HT1080 (cell line): ENCODE data around the gene CKAP2L. TPM values are rescaled to one million over a fixed set of nuclear protein-coding genes. Genes with fewer than 3 reads are reported as not detected.
A peak's percentile ranks its signal among the peaks of the same experiment; 100 is the strongest.
"Not testable (repeated sequence)": the region's sequence is repeated elsewhere in the genome, so short reads cannot be mapped to it uniquely, and the experiment has no call there.

Experiments used
- DNase-seq: peaks from one replicate; pipeline ENCODE4 v3.0.0-alpha.2; 2015; ENCODE audit warnings: low read depth
- total RNA-seq: library from RNA; depleted of rRNA; stranded (reverse); fragments of >200 nt; shearing (Covaris generic); gene quantifications from 2 replicates; pipeline ENCODE4 v1.2.3, GENCODE V29; 2014

The CKAP2L gene
- total RNA-seq, 1 experiment from 2014 or later, result 33.7 TPM

DNA sequence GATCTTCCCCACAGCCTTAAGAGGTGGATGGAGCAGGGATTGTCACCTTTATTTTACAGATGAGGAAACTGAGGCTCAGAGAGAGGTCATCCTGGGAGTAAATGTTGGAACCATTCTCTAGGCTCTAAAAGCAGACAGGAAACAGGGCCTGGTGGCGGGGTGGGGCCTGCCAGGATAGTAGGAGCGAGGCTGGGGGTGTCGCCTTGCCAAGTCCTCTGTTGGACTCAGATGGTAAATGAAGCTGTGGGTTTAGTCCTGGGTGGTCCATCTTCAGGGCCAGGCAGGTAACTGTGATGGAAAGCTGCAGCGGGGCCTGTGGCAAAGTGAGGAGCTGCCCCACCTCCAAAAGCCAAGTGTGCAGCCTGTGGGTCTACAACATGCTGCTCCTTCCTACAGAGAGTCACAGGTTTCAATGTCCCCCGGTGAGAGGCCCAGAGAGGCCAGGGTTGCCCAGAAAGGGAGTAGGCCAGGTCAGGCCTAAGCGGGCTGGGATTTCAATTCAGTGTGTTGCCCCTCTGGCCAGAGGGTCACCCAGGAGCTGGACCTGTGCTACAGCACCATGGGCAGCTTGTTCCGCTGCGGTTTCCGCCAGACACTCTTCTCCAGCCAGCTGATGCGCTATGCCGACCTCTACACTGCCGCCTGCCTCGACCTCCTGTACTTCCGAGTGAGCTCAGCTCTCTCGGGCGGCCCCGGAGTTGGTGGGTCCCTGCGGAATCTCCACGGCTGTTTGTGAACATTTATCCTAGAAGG is 37.0 kb downstream of the CKAP2L start:
- no peak for DNase-seq

DNA sequence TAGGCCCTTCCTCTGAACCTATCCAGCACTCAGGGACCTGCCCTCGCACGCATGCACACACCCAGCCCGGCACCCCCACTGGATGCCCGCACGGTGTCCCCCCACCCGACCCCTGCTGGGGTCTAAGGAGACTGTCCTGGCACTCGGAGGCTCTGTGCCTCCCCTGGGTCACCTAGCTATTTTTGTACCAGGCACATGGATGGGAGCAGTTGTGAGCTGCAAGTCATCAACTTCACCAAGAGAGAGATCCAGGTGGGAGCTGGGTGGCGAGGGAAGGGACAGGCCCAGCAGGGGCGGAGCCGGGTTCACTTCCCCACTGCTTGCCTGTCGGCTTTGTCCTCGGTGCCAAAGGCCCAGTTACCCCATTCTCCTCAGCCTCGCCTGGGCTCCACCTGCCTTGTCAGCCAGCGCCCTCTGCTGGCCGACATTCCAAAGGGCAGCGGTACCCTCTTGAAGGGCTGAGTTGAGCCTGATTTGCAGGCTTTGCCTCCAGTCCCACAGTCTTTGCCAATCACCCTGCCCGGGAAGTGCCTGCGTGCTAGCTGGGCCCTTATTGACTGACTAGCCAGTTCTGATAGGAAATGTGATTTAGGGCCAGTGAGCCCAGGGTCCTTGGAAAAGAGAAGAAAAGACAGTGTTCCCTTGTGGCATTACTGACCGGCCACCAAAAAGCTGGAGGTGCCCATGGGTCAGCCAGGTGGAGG is 37.8 kb downstream of the CKAP2L start:
- DNase-seq, result peak; percentile 90

DNA sequence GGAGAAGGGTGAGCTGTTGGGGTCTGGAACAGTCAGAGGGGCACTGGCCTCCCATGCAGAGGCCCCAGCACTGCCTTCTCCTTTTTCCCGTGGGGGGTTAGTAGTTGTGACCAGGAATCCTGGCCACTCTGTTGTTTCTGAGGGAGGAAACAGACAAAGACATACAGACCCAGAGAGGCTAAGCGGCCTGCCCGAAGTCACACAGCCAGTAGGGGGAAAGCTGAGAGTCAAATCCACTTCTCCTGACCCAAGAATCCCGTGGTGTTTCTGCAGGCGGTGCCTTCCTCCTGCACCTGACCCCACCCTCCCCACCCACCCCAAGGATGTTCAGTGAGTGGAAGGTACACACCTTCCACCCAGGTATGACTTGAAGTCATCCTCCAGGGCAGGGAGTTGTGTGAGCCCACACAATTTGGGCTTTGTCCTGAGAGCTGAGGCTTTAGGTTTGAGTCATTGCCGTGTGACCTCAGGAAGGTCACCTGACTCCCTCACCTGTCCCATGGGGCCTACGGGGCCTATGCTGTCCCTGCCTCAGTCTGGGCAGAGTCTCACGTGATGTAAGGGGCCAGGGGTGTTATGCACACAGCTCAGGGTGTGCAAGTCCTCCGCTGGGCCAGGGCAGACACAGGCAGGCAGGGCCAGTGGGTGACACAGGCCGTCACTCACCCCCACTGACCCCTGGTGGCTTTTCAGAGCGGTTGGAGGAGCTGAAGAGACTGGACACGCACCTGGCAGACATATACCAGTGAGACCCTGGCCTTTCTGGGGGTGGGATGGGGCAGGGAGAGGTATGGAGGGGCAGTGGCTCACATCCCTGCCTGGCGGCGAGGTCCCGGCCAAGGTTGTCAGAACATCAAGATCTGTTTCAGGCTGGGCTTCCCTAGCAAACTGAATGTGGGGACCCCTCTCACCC is 38.6 kb downstream of the CKAP2L start:
- no peak for DNase-seq

DNA sequence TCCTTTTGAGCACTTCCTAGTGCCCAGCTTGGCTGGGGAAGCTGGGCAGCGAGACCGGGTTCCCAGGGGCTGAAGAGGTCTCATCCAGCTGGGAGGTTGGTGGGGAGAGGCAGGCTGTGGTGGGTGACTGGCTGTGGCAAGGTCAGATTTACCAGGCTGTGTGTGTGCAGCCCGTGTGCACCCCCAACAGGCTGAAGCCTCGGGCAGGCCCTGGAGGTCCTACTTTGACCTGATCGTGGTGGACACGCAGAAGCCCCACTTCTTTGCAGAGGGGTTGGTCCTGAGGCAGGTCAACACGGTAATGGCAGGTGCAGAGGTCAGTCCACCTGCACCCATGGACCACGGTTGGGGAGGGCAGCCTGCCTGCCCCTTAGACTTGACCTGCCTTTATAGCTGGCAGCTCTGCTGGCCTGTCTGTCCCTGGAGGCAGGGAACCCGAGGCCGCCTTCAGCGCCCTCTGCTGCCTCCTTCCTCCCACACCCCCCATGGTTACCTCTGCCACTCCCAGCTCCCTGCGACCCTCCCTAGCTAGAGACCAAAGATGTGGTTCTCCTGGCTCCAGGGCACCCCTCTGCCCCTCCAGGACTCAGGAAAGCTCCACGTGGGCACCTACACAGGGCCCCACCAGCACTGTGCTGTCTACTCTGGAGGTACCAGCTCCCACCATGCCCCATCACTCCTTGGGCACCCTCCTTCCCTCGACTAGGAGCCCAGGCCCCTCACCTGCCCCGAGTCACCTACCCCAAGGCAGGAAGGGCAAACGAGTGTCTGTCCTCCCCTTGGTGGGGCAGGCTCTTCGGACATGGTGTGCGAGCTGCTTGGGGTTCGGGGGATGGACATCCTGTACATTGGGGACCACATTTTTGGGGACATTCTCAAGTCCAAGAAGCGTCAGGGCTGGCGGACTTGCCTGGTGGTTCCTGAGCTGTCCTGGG is 39.6 kb downstream of the CKAP2L start:
- DNase-seq, result peak; percentile 62

DNA sequence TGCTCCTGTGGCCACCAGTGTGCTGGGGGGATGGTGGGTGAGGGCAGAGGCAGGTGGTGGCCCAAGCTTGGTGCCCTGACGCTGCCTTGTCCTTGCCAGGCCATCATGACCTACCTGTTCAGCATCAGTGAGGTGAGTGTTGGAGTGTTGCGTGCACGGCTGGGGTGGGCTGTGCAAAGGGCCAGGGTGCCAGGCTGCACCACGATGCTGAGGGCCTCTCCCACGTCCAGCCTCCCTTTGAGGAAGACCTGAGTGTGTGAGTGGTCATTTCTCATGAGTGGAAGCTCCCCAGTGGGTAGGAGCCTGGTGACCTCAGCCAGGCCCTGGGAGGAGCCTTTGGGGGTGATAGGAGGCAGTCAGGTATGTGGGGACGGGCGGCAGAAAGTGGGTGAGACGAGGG is 40.4 kb downstream of the CKAP2L start:
- no peak for DNase-seq

DNA sequence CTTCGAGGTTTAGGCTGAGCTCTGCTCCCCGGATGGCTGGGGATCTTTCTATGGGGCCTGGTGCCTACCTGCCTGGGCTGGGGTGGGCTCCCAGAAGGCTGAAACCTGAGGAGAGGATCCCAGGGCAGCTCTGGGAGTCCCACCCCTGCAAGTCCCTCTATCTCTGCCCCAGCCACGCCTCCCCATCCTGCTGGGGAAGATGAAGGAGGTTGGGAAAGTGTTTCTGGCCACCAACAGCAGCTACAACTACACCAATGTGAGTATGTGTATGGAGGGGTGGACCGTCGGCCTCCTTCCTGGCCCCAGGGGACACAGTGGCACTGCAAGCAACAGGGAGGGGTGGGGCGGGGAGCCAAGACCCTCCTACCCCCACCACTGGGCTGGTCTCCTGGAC is 40.9 kb downstream of the CKAP2L start:
- DNase-seq, result no peak

DNA sequence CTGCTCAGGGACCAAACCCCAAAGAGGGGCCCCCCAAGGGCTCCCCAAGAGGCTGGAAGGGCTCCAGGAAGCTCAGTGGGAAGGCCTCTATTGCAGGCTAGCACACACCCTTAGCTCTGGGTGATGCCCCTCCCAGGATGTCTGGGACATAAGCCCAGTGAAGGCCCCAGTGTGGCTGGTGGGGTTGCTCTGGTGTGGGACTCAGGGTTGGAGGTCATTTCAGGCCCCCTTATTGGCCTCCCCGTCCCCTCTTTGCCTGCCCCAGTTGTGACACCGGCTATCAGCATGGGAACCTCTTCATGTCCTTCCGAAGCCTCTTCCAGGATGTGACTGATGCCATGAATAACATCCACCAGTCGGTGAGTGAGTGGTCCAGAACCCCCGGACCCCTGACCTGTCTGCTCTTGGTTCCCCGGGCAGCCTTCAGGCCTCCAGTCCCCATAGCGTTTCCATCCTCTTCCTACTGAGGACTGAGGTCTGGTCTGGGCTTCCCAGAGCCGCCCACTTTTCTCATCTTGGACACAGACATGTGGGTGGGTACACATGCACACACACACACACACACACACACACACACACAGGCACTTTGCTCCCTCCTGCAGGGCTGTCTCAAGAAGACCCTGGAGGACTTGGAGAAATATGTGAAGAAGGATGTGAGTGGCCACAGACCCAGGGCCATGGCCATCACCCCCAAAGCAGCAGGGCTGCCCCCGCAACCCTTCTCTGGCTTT is 41.4 kb downstream of the CKAP2L start:
- no peak for DNase-seq

DNA sequence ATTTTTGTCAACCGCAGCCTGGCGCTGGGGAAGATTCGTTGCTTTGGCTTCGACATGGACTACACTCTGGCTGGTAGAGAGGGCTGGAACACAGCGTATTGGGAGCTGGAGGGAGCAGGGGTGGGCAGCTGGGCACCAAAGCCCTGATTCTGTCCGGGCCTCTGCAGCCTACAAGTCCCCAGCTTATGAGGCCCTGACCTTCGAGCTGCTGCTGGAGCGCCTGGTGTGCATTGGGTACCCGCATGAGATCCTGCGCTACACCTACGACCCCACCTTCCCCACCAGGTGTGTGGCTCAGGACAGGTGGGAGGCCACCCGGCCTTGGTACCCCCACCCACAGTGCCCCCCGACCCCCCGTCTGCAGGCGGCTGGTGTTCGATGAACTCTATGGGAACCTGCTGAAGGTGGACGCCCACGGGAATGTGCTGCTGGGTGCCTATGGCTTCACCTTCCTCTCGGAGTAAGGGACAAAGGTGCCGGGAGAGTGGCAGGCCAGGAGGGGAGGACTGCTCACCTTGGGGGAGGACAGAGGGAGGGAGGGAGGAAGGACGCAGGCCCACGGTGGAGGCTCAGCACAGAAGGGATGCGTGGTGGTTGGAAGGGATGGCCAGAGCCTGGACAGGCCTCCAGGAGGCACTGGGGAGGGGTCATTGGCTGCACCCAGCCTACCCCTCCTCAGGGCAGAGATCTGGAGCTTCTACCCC is 42.4 kb downstream of the CKAP2L start:
- no peak for DNase-seq

DNA sequence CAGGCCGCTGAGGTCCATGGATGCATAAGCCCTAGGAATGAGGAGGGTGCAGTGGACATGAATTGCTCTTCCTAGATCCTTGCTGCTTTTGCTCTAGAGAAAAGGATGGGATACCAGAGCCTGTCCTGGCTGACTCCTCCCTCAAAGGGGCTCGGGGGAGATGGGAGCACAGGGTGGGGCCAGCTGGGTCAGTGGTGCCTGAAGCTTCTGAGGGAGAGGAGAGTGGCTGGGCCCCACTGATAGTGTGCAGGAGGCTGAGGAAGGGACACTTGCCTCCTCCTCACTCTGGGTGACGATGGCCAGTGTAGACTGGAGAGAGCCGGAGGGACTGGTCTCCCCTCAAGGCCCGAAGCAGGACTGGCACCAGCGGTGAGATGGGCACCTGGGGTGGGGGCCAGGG is 43.6 kb downstream of the CKAP2L start, which contains the start of gene NT5DC4:
TSS of gene NT5DC4 (plus strand) at position 236 of the 400 bp plus-strand sequence. CDS start at position 296, 60 bp downstream.
- DNase-seq, result no peak

DNA sequence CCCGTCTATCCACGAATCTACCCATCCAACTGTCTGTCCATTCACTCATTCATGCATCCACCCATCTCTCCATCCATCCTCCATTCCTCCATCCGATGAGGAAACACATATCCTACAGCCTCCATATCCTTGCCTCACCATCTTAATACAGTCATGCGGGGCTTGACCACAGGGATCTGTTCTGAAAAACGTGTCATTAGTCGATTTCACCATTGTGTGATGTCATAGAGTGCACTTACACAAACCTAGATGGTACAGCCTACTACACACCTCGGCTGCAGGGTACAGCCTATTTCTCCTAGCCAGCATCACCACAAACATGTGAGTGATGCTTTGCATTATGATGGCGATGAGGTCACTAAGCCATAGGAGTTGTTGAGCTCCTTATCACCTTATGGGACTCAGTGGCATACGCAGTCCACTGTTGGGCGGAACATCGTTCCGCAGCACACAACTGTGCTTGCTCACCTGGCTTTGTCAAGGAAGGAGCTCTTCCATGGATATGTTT is 45.5 kb downstream of the CKAP2L start:
- DNase-seq, result no peak

DNA sequence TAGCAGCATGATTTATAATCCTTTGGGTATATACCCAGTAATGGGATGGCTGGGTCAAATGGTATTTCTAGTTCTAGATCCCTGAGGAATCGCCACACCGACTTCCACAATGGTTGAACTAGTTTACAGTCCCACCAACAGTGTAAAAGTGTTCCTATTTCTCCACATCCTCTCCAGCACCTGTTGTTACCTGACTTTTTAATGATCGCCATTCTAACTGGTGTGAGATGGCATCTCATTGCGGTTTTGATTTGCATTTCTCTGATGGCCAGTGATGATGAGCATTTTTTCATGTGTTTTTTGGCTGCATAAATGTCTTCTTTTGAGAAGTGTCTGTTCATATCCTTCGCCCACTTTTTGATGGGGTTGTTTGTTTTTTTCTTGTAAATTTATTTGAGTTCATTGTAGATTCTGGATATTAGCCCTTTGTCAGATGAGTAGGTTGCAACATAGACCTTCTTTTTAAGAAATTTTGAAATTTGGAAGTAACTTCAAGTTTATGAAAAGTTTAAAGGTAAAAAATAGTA is 47.5 kb downstream of the CKAP2L start:
- DNase-seq, result not testable (repeated sequence)

DNA sequence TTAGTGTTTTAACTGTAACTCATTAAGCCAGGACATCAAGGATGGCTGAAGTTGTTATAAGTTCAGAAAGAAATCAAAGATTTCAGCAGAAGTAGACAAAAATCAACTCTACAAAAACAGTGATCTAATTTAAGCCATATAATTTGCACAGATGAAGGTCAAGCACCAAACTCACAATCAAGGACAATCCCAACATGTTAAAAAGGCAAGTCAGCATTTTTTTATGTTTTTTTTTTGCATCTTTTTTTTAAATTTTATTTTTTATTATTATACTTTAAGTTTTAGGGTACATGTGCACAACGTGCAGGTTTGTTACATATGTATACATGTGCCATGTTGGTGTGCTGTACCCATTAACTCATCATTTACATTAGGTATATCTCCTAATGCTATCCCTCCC is 48.3 kb downstream of the CKAP2L start:
- DNase-seq, result not testable (repeated sequence)

DNA sequence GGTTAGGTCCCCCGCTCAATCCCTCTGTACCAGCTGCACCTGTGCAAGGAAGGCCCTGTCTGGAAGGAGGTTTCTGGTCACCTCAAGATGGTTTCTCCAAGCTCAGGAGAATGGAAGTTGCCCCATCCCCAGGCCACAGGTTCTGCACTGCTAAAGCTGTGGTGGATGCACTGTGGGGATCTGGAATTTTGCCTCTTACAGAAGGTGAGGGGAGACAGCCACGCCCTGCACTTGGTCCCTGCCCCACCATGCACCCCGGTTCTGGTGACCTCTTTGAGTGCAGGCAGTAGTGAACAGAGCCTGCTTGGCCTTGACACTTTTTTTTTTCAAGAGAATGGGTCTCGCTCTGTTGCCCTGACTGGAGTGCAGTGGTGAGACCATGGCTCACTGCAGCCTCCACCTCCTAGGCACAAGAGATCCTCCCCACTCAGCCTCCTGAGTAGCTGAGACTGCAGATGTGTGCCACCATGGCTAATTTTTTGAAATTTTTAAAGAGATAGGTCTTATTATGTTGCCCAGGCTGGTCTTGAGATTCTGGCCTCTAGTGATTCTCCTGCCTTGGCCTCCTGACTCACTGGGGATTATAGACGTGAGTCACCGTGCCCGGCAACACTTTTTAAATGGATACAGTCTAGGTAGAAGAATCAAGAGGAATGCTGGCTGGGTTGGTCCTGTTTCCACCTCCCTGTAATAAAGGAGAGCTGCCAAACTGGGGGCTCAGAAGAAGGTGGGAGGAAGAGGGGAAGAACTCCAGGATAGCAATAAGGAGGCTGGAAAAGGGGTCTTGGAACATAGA is 49.4 kb downstream of the CKAP2L start:
- peak; percentile 86 for DNase-seq

DNA sequence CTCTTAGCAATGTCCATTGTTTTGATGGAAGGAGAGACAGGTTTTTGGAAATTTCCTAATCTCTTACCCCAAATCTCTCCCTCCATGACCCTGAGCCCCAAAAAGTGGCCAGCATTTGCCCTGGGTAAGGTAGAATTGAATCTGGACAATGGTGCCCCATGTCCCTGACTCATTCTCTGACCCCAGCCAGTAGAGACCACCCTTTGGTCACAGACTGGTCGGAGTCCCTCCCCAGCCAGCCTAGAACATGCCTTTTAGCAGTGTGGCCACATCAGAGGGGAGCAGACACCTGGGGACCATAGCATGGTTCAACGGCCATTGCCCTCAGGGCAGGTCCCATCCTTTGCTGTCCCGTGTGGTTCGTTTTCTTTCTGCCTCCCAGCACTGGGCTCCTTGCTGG is 50.1 kb downstream of the CKAP2L start:
- DNase-seq, result no peak

DNA sequence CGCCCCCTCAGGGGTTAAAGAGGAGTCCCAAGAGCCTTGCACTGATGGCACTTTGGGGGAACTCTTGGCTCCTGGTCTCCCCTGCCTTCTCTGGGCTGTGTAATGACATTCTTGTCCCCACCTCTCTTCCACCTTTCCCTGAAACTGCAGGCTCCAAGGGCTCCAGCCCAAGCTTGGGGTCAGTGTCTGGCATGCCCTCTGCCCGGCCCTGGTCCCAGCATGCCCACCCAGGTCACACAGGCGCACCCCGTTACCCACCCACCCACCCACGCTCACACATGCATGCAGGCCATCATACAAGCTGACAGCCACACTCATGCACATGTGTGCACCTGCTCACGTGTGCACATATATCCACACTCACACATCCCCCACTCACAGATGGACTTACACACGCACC is 50.5 kb downstream of the CKAP2L start:
- no peak for DNase-seq

DNA sequence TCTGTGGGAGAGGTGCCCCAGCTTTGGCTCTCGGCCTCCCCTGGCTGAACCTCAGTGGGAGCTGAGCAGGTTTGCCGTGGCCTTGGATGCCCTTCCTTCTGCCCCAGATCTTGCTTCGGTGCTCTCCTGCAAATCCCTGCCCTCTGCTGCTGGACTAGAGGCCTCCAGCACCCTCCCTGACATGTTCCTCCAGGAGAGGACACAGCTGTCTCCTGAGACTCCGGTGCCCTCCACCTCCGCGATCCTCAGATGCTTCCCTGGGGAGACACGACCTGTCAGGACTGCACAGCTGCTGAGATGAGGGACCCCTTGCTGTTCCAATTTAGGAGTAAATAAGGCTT is 50.9 kb downstream of the CKAP2L start:
- no peak for DNase-seq

DNA sequence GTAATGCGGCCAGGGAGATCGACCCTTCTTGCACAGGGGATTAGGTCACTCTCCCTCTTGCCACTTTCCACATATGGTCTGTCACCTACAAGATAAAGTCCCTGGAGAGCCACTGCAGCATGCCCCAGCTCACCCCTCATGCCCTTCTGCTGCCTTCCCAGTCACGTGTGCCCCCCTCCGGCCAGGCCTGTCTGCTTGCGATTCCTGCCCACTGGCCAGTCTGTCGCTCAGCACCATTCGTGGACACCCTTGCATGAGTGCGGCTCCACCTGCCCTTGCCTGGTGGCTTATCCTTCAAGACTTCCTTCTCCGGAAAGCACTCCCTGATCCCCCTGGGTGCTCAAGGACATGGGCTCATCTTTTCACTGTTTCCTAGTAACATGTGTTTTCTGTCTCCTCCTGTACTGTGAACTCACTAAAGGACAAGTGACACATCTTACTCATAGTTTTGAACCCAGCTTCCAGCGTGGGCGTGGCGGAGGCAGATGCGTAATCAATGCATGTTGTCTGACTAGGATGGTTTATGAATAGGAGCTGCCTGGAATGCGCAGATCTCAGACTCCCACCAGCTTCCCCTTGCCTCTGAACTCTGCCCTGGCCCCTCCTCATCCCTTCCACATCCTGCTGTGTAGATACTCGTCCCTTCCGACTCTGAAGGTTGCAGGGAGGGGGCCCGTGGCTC is 51.4 kb downstream of the CKAP2L start:
- peak; percentile 52 for DNase-seq

DNA sequence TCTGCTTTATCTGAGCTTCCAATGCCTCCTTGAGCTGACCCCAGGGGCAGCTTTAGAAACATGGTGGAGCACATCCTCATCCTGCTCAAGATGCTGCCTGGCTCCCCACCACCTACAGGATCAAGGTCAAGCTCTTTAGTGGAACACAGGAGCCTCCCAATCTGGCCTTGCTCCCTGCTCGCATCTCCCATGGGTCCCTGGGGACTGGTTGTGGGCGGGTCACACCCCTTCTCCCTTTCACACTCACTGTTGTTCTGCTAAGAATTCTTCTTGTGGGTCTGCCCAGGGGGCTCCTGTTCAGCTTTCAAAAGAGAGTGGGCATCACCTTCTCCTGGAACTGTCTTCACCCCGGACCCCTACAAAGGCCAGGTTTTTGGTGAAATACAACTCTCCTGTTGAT is 51.9 kb downstream of the CKAP2L start:
- no peak for DNase-seq
